DMS79 treated with DMSO at 0.1 percent for 48 hours (cell line): ENCODE measurements around the gene DTWD2.
A peak's percentile ranks its signal among the peaks of the same experiment; 100 is the strongest.
"Not testable (repeated sequence)": the region's sequence is repeated elsewhere in the genome, so short reads cannot be mapped to it uniquely, and the experiment has no call there.

Experiments
- DNase-seq: peaks from one replicate; lab custom pipeline; 2025; lab: John Stamatoyannopoulos, UW

The DTWD2 gene

GRCh38 chr5:118987988-118988865, at the start of gene DTWD2:
Gene DTWD2, minus strand, starts transcription at chr5:118988547. Its CDS starts 36 bp downstream, at chr5:118988511.
- DNase-seq = peak; percentile 51

- no peak for DNase-seq
Observed at GRCh38 chr5:119037496-119038215, 49.3 kb upstream of the DTWD2 start.

- DNase-seq = no peak
Observed at GRCh38 chr5:119036101-119036762, 47.9 kb upstream of the DTWD2 start.

GRCh38 chr5:119033135-119033534, 44.8 kb upstream of the DTWD2 start:
- DNase-seq = no peak

GRCh38 chr5:119032656-119033055, 44.3 kb upstream of the DTWD2 start:
- no peak for DNase-seq

- DNase-seq = no peak
Observed at GRCh38 chr5:119031905-119032304, 43.6 kb upstream of the DTWD2 start.

GRCh38 chr5:119031011-119031886, 42.9 kb upstream of the DTWD2 start:
- DNase-seq = no peak

GRCh38 chr5:119028575-119028974, 40.2 kb upstream of the DTWD2 start:
- DNase-seq = no peak

GRCh38 chr5:119022773-119023172, 34.4 kb upstream of the DTWD2 start:
- no peak for DNase-seq

- DNase-seq = no peak
Observed at GRCh38 chr5:119022017-119022745, 33.8 kb upstream of the DTWD2 start.

GRCh38 chr5:119021149-119021732, 32.9 kb upstream of the DTWD2 start:
- DNase-seq = no peak

- no peak for DNase-seq
Observed at GRCh38 chr5:119019949-119020348, 31.6 kb upstream of the DTWD2 start.

GRCh38 chr5:119019501-119019900, 31.2 kb upstream of the DTWD2 start:
- no peak for DNase-seq

GRCh38 chr5:119017994-119018393, 29.6 kb upstream of the DTWD2 start:
- no peak for DNase-seq

GRCh38 chr5:119016125-119016774, 27.9 kb upstream of the DTWD2 start:
- no peak for DNase-seq

GRCh38 chr5:119011186-119011585, 22.8 kb upstream of the DTWD2 start:
- DNase-seq = no peak

GRCh38 chr5:119010206-119010605, 21.9 kb upstream of the DTWD2 start:
- no peak for DNase-seq

- DNase-seq = no peak
Observed at GRCh38 chr5:119009131-119009530, 20.8 kb upstream of the DTWD2 start.

GRCh38 chr5:118999696-119000095, 11.3 kb upstream of the DTWD2 start:
- no peak for DNase-seq

- DNase-seq = not testable (repeated sequence)
Observed at GRCh38 chr5:118998861-118999260, 10.5 kb upstream of the DTWD2 start.
